HTR-8/SVneo (cell line): ENCODE measurements around the gene LRCOL1.

Experiments
- DNase-seq: peaks from one replicate; pipeline ENCODE4 v3.0.0; 2011; ENCODE audit warnings: low spot score, mixed read lengths; ENCODE audit not compliant: insufficient read length
- FAIRE-seq: peaks from 2 replicates; lab custom pipeline; 2011; peaks lifted over from hg19 to GRCh38; lab: Jason Lieb, UNC

LRCOL1 gene

GRCh38 chr12:132558042-132558856 is 52.1 kb downstream of the LRCOL1 start:
- no peak for FAIRE-seq
- no peak for DNase-seq

DNA sequence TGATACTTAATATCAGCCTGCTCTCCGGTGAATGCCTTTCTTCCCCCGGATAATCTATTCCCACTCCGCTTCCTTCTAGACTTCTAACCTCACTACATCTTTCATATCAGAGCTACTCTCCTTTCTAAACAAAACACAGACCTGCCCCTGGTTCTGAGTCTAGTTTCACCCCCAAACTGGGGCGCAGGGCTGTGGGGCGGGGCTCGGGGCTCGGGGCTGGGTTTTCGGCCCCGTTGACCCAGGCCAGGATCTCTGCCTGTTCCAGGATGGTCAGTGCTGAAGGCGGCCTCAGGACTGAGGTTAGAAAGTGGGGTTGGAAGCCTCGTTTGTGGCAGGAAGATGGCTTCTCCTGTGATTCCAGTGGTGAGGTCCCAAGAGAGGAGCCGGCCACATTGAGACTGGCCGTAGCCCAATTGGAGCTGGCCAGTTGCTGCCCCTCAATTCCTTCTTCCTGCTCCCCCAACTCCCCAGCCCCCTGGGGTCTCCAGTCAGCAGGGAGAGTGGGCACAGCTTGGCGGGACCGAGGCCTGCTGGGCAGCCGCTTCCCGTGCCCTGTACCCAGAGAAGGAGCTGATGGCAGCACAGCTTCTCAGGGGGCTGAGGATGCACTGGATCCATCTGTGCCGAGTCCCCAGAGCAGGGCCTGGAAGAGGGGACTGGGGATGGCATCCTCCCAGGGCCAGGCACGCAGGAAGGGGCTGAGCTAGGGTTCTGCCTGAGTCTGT is 52.9 kb downstream of the LRCOL1 start:
- DNase-seq (no peak), FAIRE-seq (no peak)

DNA sequence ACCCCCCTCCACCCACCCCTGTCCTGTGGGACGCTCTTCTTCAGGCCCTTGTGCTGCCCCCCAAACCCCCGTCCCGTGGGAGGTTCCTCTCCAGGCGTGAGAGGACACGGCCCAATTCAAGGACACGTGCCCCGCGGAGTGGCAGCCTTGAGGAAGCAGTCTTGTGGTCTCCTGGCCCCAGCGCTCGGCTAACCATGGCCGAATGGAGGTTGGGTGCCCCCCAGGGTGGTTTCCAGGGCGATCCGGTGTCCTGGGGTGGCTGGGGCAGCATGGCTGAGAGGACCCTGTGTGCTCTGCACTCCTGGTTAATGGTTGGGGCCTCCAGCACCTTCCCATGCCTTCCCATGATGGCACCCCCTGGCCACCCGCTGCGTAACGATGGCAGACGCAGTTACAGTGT is 53.6 kb downstream of the LRCOL1 start:
- DNase-seq (no peak), FAIRE-seq (no peak)

- FAIRE-seq, result no peak
- no peak for DNase-seq
These were observed 54.2 kb downstream of the LRCOL1 start for GRCh38 chr12:132556216-132556615.

GRCh38 chr12:132555686-132556085 is 54.7 kb downstream of the LRCOL1 start:
- FAIRE-seq (no peak), DNase-seq (no peak)

DNA sequence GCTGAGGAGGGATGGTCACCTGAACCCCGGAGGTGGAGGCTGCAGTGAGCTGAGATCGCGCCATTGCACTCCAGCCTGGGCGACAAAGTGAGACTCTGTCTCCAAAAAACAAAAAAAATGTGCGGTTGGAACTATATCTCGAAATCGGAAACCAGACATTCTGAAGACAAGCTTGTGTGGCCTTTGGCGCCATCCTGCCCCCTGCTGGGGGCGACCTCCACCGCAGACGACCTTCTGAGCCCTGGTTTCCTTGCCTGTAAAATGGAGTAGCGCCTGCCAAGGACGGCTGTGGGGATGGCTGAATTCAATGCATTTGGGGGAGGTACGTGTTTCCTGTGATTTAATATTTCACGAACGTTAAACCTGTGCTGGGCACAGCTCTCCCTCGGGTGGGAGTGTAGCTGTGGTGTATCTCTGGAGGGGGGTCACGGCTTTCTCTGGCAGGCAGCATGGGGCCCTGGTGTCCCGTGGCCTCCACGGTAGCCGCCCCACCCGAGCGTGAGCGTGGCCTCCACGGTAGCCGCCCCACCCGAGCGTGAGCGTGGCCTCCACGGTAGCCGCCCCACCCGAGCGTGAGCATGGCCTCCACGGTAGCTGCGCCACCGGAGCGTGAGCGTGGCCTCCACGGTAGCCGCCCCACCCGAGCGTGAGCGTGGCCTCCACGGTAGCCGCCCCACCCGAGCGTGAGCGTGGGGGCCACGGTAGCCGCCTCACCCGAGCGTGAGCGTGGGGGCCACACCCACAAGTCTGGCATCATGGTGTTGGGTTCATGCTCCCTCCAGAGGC is 55.3 kb downstream of the LRCOL1 start:
- FAIRE-seq (no peak), DNase-seq (no peak)
